OCI-LY7 (cell line): ENCODE measurements around the gene TMC4.

ENCODE experiments used
- EZH2phosphoT487 ChIP-seq: fragments of 200-600 bp; sonication (generic); IDR thresholded peaks from 2 replicates; pipeline ENCODE4 v1.6.1; 2018; ENCODE audit warnings: low read depth, borderline replicate concordance, mild to moderate bottlenecking, mixed run types, antibody characterized with exemption, low read length, moderate library complexity, mixed read lengths
- TF ChIP-seq, protein P1 (sequence below): fragments of 200-600 bp; sonication (generic); conservative IDR thresholded peaks from 2 replicates; pipeline ENCODE4 v1.5.1; 2014; ENCODE audit warnings: mild to moderate bottlenecking, antibody characterized with exemption, low read length, moderate library complexity, mixed read lengths

DNA sequence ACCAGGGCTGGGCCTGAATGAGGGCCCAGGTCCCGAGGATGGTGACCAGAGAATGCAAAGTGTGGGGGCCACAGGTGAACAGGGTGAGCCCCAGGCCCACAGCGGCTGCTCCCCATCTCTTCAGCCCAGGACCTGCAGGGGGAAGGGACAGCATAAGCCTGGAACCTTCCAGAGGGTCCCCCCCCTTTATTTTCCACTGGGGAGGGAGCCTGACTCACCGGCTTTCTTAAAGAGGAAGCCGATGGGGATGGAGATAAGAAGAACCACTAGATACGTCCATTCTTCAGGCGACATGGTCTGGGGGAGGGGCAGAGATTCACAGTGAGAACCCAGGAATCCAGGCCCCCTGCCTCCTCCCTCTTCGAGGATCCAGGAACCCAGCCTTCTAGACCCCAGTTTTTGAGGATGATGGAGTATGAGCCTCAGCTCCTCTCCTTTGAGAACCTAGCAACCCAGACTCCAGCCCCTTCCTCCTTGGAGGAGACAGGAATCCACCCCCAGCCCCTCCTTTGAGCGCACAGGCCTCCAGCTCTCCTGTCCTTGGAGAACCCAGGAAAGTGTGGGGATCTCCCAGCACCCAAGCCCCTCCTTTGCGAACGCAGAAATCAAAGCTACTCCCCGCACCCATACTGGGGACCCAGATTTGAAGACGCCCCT lies 15.4 kb upstream of the TMC4 start:
- TF ChIP-seq, protein P1, sequence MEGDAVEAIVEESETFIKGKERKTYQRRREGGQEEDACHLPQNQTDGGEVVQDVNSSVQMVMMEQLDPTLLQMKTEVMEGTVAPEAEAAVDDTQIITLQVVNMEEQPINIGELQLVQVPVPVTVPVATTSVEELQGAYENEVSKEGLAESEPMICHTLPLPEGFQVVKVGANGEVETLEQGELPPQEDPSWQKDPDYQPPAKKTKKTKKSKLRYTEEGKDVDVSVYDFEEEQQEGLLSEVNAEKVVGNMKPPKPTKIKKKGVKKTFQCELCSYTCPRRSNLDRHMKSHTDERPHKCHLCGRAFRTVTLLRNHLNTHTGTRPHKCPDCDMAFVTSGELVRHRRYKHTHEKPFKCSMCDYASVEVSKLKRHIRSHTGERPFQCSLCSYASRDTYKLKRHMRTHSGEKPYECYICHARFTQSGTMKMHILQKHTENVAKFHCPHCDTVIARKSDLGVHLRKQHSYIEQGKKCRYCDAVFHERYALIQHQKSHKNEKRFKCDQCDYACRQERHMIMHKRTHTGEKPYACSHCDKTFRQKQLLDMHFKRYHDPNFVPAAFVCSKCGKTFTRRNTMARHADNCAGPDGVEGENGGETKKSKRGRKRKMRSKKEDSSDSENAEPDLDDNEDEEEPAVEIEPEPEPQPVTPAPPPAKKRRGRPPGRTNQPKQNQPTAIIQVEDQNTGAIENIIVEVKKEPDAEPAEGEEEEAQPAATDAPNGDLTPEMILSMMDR: no peak
- no peak for TF ChIP-seq EZH2phosphoT487
